ENCODE data around the gene JMJD7.

- TF ChIP-seq CTCF (IDR thresholded peaks at IDR 0.05 in 8 of 11, conservative IDR thresholded peaks at IDR 0.05 in 3 of 11) (no peak), POLR2A (IDR thresholded peaks at IDR 0.05) (no peak), POLR2AphosphoS5 (IDR thresholded peaks at IDR 0.05) (no peak)
These were observed 882 bp downstream of the JMJD7 start for GRCh38 chr15:41828807-41829141.
